HG02763 (cell line): ENCODE data around the gene TNFSF8.

Source experiments
- ATAC-seq: cut with Tn5 transposase; IDR thresholded peaks from one replicate; pipeline ENCODE4 v1.9.1; 2021; ENCODE audit warnings: mild to moderate bottlenecking, moderate library complexity; ENCODE audit not compliant: unreplicated experiment

TNFSF8 gene

DNA sequence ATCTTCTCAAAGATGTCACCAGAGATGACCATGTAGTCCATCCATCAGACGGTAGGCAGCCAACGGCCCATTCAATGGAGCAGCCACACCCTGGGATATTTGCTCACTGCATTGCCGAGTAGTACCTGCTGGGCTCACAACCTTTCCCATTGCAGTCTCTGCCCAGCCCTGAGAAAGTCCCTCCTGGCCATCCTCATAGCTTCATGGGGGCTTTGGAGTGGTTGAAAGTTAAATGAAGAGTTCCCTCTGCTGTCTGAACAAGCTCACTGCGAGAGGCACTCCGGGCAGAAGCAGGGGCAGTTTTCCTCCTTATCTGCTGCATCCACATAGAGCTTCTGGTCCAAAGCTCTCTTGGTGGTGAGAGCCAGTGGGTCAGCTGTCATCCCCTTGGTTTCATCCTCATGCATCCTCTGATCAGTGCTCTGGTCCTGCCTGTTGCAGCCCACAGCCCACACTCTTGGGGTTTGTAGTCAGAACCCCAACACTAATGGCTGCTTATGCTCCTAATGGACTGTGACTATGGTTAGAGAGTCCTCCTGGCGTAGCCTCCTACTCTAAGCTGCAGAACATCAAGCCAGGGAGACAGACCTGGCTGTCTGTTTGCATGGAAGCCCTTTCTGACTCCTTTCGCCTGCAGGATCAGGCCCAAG, 23.3 kb downstream of the TNFSF8 start:
- no peak for ATAC-seq

DNA sequence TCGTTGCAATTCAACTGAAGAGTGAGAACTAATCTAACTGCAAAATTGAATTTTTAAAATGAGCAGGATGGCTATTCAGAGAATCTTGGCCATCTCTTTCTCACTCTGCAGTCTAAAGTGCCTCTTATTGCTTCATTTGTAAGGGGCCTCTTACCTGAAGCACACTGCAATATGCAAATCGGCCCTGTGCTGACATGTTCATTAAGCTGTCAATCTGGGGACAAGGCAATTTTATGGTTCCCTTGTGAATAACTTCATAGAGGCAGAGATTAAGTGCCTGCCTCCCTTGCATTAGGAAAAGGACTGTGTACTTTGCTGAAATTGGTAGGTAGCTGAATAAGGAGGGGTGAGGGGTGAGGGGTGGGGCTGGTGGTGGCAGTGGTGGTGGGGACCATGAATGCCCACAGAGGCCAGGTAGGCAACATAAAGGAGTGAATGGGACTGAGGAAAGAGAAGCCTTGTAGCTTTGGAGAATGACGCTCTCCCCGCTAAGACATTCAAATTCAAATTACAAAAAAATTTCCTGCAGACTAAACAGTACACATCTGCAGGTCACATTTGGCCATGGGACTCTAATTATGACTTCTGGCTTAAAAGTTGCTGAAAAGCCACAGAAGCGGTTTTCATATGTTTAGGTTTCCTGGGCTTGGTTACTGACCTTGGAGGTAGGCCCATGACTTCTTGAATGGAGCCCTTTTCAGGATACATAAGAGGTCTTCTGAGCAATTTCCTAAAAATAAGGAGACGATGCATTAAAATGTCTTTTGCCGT, 25.0 kb downstream of the TNFSF8 start:
- ATAC-seq = no peak

- ATAC-seq = no peak
Measured at GRCh38 chr9:114902786-114903524, 27.4 kb downstream of the TNFSF8 start.

GRCh38 chr9:114900942-114901802, 29.2 kb downstream of the TNFSF8 start:
- ATAC-seq = no peak

DNA sequence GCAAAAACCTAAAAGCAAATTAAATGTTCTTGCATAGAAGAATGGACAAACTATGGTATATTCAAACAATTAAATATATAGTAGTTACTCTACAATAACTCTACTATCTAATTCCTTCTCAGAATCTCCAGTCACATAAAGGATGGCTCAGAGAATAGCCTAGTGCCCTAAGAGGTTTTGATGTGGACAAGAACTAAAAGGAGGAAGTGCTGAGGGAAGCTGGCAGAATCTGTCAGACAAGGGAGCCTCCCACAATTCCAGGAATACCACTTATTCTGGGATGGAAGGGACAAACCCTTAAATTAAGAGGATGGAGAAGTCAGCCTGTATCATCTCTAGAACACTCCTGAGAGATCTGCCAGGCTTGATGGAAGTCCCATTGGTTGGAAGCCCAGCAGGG, 30.4 kb downstream of the TNFSF8 start:
- no peak for ATAC-seq

GRCh38 chr9:114899461-114899860, 30.9 kb downstream of the TNFSF8 start:
- ATAC-seq = no peak

GRCh38 chr9:114898741-114899140, 31.6 kb downstream of the TNFSF8 start:
- ATAC-seq = no peak

DNA sequence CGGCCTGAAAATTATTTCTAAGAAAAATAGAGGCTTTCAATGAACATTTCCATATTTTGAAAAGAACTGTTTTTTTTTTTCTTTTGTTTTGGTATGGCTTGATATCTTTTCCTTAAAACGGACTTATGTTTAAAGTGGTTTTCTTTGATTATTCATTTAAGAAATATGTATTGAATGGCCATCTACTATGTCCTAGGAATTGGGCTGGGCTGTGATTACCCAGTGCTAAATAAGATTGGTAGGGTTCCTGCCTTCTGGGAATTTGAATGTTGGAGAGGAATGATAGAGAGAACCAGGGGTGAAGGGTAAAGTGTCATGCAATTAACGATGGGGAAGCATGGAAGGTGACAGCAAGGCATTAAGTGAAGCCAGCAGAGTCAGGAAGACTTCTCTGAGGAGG, 33.2 kb downstream of the TNFSF8 start:
- ATAC-seq = no peak

- ATAC-seq = no peak
Measured at GRCh38 chr9:114896344-114896743, 34.0 kb downstream of the TNFSF8 start.

DNA sequence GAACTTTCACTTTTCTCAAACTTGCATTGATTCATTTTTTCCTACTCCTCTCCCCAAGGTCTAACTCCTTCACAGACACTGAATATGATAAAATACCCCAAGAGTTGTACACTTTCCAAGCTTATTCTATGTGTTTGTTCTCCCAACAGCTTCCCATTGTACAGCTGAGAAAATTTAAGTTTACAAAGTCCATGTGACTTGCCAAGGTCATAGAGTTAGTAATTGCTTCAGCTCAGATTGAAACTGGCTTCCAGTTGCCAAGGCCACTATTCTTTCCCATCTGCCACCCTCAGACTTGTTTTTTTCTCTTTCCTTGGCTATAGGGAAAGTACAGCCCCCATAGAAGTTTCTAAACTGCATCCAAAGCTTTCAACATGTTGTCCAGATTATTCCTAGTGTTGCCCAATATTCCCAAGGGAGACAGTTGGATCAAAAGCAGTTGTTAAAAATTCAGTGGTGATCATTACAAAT, 34.8 kb downstream of the TNFSF8 start:
- ATAC-seq = no peak

- ATAC-seq = no peak
Measured at GRCh38 chr9:114894609-114895433, 35.6 kb downstream of the TNFSF8 start.

DNA sequence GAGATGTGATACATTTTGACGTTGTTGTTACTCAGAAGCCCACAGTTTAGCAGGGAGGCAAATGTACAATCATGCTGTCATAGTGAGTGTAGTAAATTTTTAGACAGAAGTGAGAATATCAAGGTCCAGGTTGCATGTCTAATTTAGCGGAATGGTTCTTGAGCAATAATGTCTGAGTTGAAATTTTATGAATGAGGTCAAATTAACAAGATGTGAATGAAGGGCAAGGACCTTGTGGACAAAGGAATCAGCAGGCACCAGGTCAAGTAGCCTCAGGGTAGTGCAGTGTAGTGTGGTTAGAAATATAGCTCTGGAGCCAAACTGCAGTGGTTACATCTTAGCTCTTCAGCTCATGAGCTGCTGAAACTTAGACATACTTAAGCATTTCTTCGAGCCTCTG, 36.2 kb downstream of the TNFSF8 start:
- no peak for ATAC-seq

DNA sequence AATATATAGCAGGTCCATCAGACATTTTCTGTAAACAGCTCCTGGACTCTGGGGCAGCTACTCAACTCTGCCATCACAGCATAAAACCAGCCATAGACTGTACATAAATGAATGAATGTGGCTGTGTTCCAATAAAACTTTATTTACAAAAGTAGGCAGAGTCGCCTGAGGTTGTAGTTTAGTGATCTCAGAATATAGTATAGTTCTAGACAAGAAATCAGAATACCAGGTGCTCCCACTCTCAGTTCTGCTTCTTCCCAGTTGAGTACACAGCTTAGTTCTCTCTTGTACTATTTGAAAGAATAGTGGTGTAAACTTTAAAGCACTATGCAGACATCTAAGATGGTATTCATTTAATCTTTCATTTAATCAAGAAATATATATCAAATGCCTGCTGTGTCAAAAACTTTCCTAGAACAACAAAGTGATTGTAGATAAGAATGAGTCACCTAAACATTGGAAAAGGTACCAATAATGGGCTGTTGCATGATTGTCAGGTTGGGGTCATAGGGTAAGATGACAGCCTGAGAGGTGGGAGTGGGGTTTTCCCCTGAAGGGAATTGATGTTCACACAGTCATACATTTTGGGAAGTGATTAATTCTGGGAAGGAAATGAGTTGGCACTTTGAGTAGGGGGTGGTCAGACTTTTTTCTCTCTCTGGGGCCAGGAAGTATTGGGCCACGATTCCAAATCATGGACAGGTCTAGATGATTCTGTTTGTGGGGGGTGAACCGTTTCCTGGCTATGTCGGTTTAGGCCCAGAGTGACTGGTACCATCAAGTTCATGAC, 37.0 kb downstream of the TNFSF8 start:
- ATAC-seq = peak; percentile 45

- ATAC-seq = no peak
Measured at GRCh38 chr9:114889802-114890224, 40.6 kb downstream of the TNFSF8 start.

GRCh38 chr9:114888607-114889006, 41.8 kb downstream of the TNFSF8 start:
- no peak for ATAC-seq

DNA sequence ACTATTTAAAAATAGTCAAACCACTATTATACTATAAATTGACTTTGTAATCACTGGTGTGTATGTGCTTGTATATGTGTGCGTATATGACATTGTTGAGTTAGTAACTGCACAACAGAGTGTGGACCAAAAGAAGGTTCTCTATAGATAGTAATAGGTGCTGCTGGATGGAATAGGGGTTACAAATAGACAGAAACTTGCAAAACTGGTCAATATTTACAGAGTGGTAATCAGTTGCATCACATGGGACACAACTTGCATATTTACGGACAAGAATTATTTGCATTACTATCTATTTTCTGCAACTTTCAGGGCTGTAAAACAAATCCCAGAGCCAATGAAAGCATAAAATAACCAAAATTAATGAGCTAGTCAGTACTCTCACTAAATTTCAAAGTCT, 42.4 kb downstream of the TNFSF8 start:
- ATAC-seq = no peak

DNA sequence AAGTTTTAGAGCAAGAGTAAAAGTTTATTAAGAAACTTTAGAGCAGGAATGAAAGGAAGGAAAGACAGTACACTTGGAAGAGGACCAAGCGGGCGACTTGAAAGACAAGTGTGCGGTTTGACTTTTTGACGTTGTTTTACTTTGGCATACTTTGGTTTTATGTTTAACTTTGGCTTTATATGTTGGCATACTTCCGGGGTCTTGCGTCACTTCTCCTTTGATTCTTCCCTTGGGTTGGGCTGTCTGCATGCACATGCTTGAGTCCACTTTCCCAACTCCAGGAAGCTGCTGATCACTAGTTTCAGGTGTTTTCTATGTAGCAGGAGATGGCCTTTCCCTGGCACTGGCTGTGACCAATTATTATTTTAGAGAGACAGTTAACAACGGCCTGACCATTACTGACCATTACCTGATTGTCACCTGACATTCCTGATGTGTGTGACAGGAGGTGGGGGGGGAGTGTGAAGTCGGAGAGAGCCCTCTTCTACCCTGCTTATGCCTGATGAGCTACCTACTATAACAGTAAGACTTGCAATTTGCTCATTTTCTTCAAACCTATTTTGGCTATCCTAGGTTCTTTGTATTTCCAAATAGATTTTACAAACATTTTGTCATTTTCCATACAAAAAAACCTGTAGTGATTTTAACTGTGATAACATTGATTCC, 45.5 kb downstream of the TNFSF8 start:
- no peak for ATAC-seq

GRCh38 chr9:114883709-114884108, 46.7 kb downstream of the TNFSF8 start:
- no peak for ATAC-seq
